GM12873 (cell line): Measurements from ENCODE around the gene MYO7A.

Experiments
- TF ChIP-seq, protein P1 (sequence below): IDR thresholded peaks from 2 replicates; pipeline ENCODE4 v1.5.1; 2012; ENCODE audit warnings: low read depth, mild to moderate bottlenecking, moderate library complexity, low read length, control low read depth; ENCODE audit not compliant: insufficient read depth; ENCODE audit errors: missing control alignments

Gene MYO7A

DNA sequence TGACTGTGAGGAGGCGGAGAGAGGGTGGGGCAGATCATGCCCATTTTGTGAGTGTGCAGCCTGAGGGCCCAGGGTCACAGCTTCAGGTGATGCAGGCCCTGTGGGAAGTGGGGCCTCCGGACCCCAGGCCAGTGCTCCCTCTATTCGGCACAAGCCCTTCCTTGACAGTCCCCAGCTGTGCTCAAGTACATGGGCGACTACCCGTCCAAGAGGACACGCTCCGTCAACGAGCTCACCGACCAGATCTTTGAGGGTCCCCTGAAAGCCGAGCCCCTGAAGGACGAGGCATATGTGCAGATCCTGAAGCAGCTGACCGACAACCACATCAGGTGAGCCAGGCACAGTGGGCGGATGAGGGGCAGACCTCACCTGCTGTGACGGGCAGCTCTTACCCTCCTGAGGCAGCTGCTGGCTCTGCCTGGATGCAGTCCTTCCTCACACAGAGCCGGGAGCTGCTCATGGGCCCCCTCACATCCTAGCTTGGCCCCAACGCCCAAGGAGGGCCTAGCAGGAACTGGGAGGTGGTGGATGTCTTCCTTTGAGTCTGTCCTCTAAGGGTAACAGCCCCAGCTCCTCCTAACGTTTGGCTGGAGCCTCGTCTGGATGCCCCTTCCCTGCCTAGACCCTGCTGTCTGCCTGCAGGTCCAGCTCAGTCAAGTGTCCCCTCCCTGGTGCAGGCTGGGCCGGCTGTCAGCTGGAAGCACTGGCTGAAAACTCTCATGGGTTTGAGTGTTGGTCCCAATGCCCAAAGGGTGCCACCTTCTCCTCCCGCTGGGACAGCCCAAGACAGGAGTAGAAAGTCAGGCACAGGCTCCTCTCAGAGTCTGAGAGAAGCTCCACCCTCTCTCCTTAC, 76.1 kb downstream of the MYO7A start:
- TF ChIP-seq, protein P1, sequence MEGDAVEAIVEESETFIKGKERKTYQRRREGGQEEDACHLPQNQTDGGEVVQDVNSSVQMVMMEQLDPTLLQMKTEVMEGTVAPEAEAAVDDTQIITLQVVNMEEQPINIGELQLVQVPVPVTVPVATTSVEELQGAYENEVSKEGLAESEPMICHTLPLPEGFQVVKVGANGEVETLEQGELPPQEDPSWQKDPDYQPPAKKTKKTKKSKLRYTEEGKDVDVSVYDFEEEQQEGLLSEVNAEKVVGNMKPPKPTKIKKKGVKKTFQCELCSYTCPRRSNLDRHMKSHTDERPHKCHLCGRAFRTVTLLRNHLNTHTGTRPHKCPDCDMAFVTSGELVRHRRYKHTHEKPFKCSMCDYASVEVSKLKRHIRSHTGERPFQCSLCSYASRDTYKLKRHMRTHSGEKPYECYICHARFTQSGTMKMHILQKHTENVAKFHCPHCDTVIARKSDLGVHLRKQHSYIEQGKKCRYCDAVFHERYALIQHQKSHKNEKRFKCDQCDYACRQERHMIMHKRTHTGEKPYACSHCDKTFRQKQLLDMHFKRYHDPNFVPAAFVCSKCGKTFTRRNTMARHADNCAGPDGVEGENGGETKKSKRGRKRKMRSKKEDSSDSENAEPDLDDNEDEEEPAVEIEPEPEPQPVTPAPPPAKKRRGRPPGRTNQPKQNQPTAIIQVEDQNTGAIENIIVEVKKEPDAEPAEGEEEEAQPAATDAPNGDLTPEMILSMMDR = no peak

DNA sequence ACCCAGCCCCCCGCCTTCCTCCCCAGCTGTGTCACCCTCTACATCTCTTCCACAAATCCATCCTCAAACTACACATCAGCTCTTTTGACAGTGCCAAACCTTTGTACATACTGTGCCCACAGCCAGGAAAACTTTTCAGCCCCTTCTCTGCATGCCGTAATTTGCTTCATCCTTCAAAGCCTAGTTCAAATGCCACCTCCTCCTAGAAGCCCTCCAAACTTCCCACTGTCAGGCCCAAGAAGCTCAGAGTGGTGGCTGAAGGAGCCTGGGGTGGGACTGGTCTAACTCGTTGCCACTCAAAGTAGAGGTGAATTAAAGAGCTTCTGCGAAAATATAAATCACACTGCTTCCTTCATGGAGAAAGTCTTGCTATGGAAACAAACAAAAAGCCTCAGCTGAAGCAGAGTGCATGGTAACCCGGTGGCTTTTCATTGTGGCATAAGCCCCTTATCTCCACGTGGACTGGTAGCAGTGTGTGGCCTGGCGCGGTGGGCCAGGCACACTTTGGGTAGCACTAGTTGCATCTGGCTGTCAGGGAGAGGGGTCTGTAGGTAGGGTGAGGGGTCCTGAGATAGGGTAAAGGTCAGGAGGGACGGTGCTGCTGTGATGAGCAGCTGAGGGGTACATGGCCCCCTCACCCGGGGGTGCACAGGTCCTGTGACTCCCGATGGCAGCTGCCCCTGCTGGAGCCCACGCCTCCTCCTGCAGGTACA, 76.9 kb downstream of the MYO7A start:
- TF ChIP-seq, protein P1 = no peak

DNA sequence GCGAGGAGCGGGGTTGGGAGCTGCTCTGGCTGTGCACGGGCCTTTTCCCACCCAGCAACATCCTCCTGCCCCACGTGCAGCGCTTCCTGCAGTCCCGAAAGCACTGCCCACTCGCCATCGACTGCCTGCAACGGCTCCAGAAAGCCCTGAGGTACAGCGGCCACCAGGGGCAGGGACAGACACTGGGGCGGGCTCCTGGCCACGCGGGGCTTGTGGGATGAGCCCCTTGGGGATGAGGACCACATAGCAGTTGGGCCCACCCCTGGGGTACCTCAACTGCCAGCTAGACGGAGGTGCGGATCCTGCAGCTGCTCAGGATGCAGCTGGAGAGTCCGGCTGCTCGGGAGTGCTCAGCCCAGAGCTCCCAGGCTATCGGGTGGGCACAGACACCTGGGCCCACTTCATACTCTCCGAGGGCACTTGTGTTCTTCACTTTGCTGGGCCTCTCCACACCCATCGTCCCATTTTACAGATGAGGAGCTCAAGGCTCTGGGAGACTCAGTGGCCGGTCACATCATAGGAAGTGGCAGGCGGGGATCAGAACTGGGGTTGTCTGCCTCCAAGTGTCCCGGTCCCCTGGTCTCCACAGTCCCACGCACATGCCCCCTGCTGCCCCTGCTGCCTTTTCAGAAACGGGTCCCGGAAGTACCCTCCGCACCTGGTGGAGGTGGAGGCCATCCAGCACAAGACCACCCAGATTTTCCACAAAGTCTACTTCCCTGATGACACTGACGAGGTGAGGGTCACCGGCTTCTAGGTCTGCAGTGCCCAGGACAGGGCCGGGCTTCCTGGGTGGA, 77.6 kb downstream of the MYO7A start:
- TF ChIP-seq, protein P1 = no peak

DNA sequence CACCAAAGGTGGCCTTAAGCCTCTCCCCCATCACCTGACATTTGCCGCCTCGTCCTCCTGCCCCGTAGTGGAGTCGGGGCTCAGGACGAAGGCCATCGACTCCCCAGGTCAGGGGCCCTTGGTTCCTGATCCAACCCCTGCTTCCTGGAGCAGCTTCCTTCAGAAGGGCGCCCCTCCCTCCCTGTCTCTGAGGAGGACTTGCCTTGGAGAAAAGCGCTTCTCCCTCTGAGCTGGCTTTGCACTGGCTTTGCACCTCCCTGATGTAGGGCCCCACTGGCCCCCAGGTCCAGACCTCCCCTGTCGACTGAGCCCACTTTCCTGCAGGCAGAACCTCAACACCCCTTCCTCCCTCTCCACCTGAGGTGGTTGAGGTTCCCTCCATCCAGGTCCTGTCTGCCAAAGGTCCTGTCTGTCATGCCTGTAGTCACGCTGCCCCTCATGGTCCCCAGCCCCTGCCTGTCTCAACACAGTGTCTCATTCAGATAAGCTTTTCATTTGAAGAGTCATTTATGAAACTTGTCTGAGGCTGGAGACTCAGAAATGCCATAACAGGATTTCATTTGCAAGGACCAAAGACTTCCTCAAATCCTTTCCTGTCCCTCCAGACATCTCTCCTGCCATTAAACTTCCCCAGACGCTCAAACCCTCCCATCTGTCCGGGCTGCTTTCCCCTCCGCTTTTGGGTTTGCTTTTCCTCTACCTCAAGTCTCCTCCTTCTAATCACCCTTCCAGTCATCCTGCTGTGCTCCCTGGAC, 78.4 kb downstream of the MYO7A start:
- TF ChIP-seq, protein P1 = no peak

DNA sequence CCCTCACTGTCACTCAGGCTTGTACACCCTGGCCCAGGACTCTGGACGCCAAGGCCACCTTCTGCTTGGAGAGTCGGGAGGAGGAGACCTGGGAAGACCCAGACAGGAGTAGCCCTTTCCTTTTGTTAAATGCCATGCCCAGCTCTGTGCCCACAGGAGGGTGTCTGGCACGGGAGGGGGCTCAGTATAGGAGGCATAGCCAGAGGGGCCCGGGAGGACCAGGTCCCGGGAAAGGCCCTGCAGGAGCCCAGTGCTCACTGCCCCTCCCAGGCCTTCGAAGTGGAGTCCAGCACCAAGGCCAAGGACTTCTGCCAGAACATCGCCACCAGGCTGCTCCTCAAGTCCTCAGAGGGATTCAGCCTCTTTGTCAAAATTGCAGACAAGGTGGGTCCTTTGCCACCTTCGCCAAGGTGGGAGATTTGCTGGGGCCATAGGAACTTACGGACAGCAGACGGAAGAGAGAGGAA, 79.0 kb downstream of the MYO7A start:
- TF ChIP-seq, protein P1 = no peak

DNA sequence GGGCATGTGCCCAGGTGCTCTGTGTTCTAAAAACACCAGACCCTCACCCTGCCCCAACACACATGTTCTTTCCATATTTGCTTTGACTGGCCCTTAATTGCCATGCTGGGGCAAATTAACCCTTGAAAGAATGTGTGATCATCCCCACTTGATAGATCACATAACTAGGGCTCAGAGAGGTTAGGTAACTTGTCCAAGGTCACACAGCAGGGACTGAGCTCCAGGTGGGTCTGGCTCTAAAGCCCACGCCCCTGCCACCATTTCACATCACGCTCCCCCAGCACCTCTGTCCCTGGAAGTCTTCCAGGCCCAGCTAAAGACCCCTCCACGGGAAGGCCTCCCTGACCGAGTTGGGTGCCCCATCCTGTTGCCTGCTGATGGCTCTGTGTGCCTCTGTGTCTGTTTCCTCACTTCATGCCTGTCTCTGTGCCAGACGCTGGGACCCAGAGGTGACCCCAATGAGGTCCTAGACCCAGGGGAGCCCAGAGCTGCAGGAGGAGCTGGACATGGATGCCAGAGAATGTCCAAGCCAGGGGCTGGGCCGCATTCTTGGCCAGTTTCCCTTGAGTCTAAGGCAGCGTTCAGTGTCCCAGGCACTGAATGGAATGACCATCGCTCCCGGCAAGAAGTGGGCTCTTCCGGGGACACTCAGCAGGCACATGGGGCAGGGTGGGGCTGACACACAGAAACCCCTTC, 79.7 kb downstream of the MYO7A start:
- TF ChIP-seq, protein P1 = no peak
